Frontal cortex (tissue), 4 donors: ENCODE data around the gene CHRNA5. TPM values are rescaled to one million over a fixed set of nuclear protein-coding genes. Genes with fewer than 3 reads are reported as not detected.
A peak's percentile ranks its signal among the peaks of the same experiment; 100 is the strongest.

Source experiments
- DNase-seq, 2 donors: peaks; one replicate each; pipeline ENCODE4 v3.0.0; 2012; ENCODE audit warnings: low spot score in 2 of 2
- FAIRE-seq: peaks from 2 replicates; lab custom pipeline; 2012; peaks lifted over from hg19 to GRCh38; lab: Jason Lieb, UNC
- total RNA-seq: library from RNA; depleted of rRNA; stranded (reverse); fragments of >200 nt; gene quantifications from one replicate; pipeline ENCODE4 v1.2.3, GENCODE V29; 2014
- donor health status: control.
- donor health status: control.
- donor health status: control.

CHRNA5 gene
- total RNA-seq, 1 donor from 2014 or later = 11.4 TPM

DNA sequence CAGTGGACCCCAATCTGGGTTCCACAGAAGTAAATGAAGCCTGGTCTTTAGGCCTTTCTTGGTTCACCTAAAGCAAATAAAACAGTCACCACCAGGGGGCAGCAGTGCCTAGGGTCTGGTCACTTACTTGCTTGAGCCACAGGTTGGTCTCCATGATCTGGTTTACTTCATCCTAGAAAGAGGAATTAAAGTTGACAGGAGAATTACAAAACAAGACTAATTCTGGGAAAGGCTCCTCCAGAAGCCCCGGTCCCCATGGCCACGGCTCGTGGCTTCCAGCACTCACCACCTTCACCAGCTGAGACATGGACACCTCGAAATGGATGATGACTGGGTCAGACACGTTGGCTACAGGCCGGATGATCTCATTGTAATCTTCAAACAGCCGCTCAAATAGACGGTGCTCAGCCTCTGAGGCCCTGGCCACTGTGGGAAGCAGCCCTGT, 53.2 kb downstream of the CHRNA5 start:
- DNase-seq = peak; percentile 74 to 84
- no peak for FAIRE-seq

DNA sequence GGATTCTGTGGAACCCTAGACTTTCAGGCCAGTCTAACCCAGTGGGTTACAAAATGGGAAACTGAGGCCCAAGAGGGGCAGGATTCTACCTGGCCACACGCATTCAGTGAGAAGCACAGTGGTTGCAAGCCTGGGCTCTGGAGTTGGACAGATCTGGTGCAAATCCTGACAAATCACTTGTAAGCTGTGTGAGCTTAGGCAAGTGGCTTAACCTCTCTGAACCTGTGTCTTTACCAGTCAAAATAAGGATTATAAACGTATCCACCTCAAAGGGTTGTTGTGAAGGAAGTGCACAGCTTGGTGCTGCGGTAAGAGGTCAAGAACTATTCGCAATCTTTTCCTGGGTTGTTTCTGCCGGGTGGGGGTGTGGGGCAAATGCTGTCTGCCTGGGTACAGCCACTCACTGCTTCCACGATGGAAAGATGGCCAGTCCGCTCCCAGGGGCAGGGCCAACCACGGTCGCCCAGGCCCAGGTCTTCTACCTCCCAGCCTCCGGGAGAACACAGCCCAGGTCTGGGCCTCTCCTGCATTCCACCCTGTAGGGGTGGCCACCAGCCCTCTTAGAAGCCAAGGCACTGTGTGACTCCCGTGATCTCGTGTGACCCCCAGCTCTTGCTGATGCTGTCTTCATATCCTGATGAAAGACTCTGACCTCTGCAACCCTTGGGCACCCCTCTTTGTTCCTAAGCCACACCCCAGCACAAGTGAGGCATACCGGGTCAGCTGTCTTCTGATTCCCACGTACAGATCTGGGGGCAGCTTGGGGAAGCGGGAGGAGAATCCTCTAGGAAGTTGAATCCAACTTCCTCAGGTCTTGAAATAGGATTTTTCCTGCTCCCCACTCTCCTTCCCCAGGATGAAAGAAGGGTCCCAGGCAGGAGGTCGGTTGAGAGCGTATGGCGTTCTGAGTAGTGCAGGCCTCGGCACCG, 54.0 kb downstream of the CHRNA5 start:
- FAIRE-seq = no peak

DNA sequence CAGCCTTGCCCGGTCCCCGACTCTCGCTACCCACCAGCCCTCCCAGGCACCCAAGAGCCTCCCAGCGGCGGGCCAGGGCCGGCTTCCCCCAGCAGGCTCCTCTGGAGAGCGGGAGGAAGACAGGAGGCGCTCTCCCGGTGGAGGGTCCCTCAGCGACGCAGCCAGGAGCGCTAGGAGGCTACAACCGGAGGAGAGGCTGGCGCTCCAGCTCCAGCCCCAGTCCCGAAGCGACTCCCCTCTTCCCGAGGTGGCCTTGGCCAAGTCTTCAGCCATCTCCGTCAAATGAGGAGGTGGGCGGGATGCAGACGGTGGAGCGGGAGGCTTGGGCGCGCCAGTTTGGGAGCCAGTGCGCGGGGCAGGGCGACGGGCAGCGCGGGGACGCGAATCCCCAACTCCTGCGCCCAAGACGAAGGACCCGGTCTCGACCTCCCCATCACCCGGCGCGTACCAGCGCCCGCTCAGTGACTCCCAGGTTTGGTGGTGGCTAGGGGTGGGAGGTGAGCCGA, 54.8 kb downstream of the CHRNA5 start:
- FAIRE-seq (no peak), DNase-seq (no peak)

More for the DNA sequence above, 54.0 kb downstream of the CHRNA5 start:
- DNase-seq = peak in 1 of 2 donors; percentile 28

DNA sequence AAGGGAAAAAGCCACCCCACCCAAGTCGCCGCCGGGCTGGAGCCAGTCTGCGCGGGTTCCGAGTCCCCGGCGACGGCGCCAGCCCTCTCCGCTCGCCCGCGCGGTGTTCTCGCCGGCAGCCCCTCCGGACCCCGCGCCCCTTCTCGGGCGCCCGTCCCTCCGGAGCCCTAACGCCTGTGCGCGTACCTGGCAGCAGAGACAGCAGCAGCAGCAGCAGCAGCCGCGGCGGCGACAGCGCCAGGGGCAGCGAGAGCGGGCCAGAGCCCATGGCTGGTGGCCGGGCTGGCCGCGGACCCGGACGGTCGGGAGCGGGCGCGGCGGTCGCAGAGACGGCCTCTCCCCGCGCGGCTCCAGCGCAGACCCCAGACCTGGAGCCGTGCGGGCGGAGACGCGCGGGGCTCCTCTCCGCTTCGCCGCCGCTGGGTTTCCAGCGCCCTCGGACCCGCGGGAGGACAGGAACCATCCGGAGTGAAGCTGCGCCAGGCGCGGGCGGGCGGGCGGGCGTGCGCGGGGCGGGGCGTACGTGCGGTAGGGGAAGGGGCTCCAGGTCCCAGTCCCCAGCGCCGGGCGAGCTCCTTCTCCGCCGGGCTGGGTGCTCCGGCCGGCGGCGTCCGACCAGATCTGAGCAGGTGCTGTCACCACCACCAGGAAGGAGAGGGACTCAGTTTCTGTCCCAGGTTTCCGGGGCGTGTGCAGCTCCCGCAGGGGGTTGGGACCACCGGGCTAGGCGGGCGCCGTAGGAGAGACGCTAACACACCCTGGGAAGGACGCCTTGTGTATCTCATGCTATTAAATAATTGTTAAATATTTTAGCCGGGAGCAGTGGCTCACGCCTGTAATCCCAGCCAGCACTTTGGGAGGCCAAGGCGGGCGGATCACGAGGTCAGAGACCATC, 55.5 kb downstream of the CHRNA5 start, which contains the start of gene CHRNA3:
Gene CHRNA3, minus strand, starts transcription at position 470 of the 895 bp plus-strand sequence. Its CDS starts 202 bp downstream, at position 268.
- DNase-seq = peak in 1 of 2 donors; percentile 24
- FAIRE-seq = no peak

GRCh38 chr15:78621810-78622402, 56.6 kb downstream of the CHRNA5 start:
- DNase-seq = no peak

DNA sequence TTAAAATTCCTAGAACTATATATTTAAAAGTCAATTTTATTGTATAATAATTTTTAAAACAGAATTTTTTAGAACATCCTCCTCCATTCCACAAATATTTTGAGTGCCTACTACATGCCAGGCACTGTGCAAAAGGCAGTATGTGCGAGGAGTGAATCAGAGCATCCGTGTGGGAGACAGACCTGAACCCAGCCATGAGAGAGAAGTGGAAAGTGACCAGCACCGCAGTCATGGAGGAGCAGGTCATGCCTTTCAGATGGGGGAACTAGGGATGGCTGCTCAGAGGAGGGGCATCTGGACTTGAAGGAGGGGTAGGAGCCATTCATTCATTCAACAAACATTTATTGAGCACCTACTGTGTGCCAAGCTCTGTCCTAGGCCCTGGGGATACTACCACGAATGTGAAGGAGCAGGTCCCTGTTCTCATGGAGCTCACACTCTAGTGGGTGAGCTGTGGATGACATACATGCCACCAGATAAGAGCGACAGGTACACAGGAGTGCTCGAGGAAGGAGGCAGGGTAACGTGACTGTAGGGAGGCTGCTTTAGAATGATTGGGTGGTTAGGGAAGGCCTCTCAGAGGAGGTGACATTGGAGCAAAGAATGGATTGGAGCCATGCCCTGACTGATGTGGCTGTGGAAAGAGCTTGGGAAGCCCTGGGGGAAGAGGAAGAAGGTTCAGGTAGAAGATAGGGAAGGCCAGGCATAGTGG, 58.6 kb downstream of the CHRNA5 start:
- no peak for DNase-seq
- FAIRE-seq = no peak

More at GRCh38 chr15:78621810-78622402, 56.6 kb downstream of the CHRNA5 start:
- FAIRE-seq = no peak

- FAIRE-seq (no peak), DNase-seq (no peak)
Measured at GRCh38 chr15:78624651-78625590, 59.6 kb downstream of the CHRNA5 start.

- no peak for DNase-seq
- FAIRE-seq = no peak
Measured at GRCh38 chr15:78625606-78626280, 60.4 kb downstream of the CHRNA5 start.

DNA sequence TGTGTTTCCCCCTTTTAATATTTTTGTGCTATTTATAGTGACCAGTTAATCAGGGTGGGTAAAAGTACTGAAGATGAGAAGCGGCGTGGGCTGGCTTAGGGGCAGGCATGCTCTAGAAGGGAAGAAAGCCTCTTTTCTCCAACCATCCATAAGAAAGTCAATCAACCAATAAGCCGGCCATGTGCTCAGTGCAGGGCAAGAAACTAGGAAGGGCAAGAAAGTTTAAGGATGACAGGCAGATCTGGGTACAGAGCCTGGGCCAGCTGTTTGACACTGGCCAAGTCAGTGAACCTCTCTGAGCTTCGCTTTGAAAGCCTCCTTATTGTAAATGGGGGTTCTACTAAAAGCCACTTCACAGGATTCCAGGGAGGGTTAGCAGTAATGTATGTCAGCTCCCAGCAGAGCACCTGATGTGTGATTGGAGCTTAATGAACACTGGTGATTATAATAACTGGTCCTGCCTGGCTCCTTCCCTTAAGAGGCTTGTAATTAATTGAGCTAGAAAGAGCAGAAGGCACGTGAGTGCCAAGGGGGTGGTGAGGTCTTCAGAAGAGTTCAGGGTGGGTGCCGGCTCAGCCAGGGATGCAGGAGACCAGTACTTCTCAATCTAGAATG, 61.2 kb downstream of the CHRNA5 start:
- DNase-seq = no peak
- no peak for FAIRE-seq

DNA sequence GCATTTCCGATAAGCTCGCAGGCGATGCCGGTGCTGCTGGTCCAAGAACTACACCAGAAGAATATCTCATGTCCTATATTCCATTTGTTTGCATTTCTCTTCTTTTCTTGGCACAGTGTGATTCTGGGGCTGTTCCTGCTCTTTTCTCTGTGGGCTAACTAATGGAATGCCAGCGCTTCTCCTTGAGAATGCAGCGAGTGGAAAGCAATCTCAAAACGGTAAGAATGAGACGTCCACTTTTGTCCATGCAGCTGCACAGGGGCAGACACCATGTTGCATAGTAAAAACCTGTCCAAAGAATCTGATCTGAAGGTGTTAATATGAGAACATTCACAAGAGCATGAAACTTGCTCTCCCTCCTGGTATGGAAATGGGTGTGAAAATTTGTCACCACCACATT, 62.0 kb downstream of the CHRNA5 start:
- DNase-seq (no peak), FAIRE-seq (no peak)

GRCh38 chr15:78628227-78628626, 62.9 kb downstream of the CHRNA5 start:
- DNase-seq (no peak), FAIRE-seq (no peak)

DNA sequence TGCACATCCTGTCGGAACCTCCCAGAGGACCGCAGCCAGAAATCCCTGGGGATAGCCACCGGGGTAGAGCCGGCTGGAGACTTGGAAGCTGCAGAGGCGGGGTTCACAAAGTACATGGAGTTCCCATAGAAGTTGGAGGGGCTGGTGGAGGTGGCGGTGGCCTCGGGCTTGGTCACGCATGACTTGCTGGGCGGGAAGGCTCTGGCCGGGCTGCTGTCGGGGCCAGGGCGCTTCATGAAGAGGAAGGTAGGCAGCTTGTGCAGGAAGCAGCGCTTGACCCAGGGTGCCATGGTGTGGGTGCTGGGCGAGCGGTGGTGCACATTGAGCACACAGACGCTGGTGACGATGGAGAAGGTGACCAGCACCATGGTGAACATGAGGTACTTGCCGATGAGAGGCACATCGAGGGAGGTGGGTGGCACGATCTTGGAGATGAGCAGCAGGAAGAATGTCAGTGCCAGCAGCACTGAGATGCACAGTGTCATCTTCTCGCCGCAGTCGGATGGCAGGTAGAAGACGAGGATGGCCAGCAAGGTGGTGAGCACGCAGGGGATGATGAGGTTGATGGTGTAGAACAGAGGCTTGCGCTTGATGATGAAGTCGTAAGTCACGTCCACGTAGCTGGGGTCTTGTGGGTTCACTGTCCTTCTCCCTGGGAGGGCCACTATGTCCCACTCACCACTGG, 63.9 kb downstream of the CHRNA5 start:
- no peak for FAIRE-seq
- no peak for DNase-seq

DNA sequence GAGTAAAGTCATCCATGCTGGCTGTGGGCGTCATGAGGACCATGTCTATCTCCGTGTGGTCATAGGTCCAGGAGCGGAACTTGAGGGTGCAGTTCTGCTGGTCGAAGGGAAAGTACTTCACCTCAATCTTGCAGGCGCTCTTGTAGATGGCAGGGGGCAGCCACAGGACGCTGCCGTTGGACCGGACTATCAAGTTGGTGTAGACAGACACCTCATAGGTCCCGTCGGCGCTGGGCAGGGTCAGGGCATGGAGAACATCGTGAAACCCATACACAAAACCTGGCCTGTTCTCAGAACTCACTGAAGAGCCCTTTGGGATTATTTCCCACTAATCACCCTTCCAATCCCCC, 64.4 kb downstream of the CHRNA5 start:
- DNase-seq (no peak), FAIRE-seq (no peak)

DNA sequence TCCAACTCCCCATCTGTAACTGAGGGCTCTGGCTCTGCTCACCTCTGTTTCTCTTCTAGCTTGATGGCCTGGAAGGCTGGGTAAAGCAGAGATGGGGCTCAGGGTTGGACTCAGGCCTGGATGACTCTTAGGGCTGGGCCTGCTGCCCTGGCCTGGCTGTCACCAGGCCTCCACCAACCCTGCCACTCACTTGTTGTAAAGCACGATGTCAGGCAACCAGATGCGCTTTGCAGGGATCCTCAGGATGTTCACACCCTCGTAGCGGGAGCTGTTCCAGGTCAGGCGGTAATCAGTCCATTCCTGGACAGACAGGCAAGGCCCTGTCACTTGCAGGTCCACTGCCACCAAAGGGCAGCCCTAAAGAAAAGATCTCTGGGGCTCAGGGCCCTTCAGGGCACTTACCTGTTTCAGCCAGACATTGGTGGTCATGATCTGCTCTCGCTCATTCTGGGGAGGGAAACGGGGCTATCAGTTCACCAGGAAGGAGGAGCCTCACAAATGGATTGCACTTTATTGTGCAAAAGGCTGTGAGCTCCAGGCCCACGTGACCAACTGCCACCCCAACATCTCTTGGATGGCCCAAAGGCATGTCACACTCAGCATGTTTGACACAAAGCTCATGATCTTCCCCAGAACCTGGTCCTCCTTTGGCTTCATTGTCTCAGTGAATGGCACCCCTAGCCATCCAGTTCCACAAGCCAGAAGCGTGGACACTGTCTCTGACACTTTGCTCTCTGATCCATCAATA, 65.7 kb downstream of the CHRNA5 start:
- DNase-seq (no peak), FAIRE-seq (no peak)

GRCh38 chr15:78633348-78633747, 68.0 kb downstream of the CHRNA5 start:
- FAIRE-seq (no peak), DNase-seq (no peak)
